Loucy (cell line): ENCODE measurements around the gene CLDN5.

Source experiments
- EZH2phosphoT487 ChIP-seq: fragments of 200-600 bp; IDR thresholded peaks from 2 replicates; pipeline ENCODE4 v1.6.1; 2018; ENCODE audit warnings: antibody characterized with exemption, mild to moderate bottlenecking, moderate library complexity, borderline replicate concordance
- TF ChIP-seq, protein P1 (sequence below): fragments of 200-600 bp; sonication (generic); conservative IDR thresholded peaks from 2 replicates; pipeline ENCODE4 v1.5.1; 2014; ENCODE audit warnings: mild to moderate bottlenecking, antibody characterized with exemption, low read length

DNA sequence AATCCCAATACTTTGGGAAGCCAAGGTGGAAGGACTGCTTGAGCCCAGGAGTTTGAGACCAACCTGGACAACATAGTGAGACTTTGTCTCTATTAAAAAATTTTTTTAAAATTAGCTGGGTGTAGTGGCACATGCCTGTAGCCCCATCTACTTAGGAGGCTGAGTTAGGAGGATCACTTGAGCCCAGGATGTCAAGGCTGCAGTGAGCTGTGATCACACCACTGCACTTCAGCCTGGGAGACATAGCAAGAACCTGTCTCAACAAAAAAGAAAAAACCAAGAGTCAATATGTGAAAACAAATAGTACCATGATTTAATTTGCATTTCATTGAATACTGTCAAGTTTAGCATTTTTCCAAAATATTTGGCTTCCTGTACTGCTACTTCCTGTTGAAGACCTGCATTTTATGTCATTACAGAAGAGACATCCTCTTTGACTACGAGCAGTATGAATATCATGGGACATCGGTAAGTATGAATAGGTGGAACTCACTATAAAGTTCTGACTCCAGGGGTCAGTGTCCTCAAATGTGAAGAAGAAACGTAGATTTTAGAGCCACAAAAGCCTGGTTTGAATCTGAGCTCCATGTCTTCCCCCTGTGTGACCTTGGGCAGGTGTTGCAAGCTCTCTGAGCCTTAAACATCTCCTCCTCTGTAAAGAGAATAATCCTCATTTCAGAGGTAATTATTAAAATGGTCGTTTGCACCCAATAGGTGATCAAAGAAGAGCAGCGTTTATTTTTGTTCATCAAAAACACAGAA lies 28.5 kb downstream of the CLDN5 start:
- TF ChIP-seq, protein P1, sequence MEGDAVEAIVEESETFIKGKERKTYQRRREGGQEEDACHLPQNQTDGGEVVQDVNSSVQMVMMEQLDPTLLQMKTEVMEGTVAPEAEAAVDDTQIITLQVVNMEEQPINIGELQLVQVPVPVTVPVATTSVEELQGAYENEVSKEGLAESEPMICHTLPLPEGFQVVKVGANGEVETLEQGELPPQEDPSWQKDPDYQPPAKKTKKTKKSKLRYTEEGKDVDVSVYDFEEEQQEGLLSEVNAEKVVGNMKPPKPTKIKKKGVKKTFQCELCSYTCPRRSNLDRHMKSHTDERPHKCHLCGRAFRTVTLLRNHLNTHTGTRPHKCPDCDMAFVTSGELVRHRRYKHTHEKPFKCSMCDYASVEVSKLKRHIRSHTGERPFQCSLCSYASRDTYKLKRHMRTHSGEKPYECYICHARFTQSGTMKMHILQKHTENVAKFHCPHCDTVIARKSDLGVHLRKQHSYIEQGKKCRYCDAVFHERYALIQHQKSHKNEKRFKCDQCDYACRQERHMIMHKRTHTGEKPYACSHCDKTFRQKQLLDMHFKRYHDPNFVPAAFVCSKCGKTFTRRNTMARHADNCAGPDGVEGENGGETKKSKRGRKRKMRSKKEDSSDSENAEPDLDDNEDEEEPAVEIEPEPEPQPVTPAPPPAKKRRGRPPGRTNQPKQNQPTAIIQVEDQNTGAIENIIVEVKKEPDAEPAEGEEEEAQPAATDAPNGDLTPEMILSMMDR = peak; percentile 63
- TF ChIP-seq EZH2phosphoT487 = no peak
